ENCODE results near the gene CFDP1.

The CFDP1 gene

GRCh38 chr16:75432828-75433731 lies at the start of gene CFDP1:
Gene CFDP1 (minus strand): TSS chr16:75433503. CDS start chr16:75433352, 151 bp downstream.
- ATAC-seq, result peak; percentile 96

GRCh38 chr16:75482434-75483205 lies 49.3 kb upstream of the CFDP1 start:
- no peak for ATAC-seq

More at GRCh38 chr16:75432828-75433731, at the start of gene CFDP1:
- DNase-seq, result peak; percentile 97

GRCh38 chr16:75481475-75481874 lies 48.2 kb upstream of the CFDP1 start:
- DNase-seq (no peak), ATAC-seq (no peak)

More at GRCh38 chr16:75482434-75483205, 49.3 kb upstream of the CFDP1 start:
- no peak for DNase-seq

GRCh38 chr16:75479421-75479990 lies 46.2 kb upstream of the CFDP1 start:
- ATAC-seq (no peak), DNase-seq (no peak)

GRCh38 chr16:75478480-75479345 lies 45.4 kb upstream of the CFDP1 start:
- ATAC-seq, result no peak

GRCh38 chr16:75477680-75478473 lies 44.6 kb upstream of the CFDP1 start:
- ATAC-seq (no peak), DNase-seq (no peak)

More at GRCh38 chr16:75478480-75479345, 45.4 kb upstream of the CFDP1 start:
- no peak for DNase-seq

- no peak for DNase-seq
- no peak for ATAC-seq
Observed at GRCh38 chr16:75476817-75477216, 43.5 kb upstream of the CFDP1 start.

- no peak for ATAC-seq
- DNase-seq, result no peak
Observed at GRCh38 chr16:75475420-75475847, 42.1 kb upstream of the CFDP1 start.

- ATAC-seq (no peak), DNase-seq (no peak)
Observed at GRCh38 chr16:75472908-75473877, 39.9 kb upstream of the CFDP1 start.

- DNase-seq (peak; percentile 35), ATAC-seq (peak; percentile 69)
Observed at GRCh38 chr16:75471723-75472633, 38.7 kb upstream of the CFDP1 start.

- ATAC-seq (no peak), DNase-seq (no peak)
Observed at GRCh38 chr16:75466760-75467159, 33.5 kb upstream of the CFDP1 start.

- ATAC-seq (peak; percentile 96), DNase-seq (peak; percentile 100)
Observed at GRCh38 chr16:75464122-75464918, 31.0 kb upstream of the CFDP1 start, which contains the start of gene TMEM170A. Gene TMEM170A (minus strand): TSS chr16:75464689. CDS start chr16:75464600, 89 bp downstream.

- DNase-seq (peak; percentile 40), ATAC-seq (peak; percentile 1)
Observed at GRCh38 chr16:75463389-75464121, 30.3 kb upstream of the CFDP1 start.

GRCh38 chr16:75462806-75463205 lies 29.5 kb upstream of the CFDP1 start:
- no peak for DNase-seq
- ATAC-seq, result peak; percentile 14

GRCh38 chr16:75461575-75461974 lies 28.3 kb upstream of the CFDP1 start:
- ATAC-seq (no peak), DNase-seq (no peak)

GRCh38 chr16:75460446-75460845 lies 27.1 kb upstream of the CFDP1 start:
- ATAC-seq, result no peak
- no peak for DNase-seq

- no peak for ATAC-seq
- DNase-seq, result no peak
Observed at GRCh38 chr16:75459691-75460090, 26.4 kb upstream of the CFDP1 start.

All from stimulated activated naive CD8-positive, alpha-beta T cell treated with anti-CD3 and anti-CD28 coated beads, Interleukin-15, Interleukin-2, amounts not matched to agents 100 U/mL and 50 U/mL, for 24 hours (primary cell).